Activated CD4-positive, CD25-positive, alpha-beta regulatory T cell (primary cell): ENCODE data around the gene HOXA11.

Source experiments
- DNase-seq, 4 experiments: peaks; one replicate each; lab custom pipeline; 2025; lab: John Stamatoyannopoulos, UW

Gene HOXA11

GRCh38 chr7:27192546-27193334, 7.7 kb upstream of the HOXA11 start:
- no peak for DNase-seq

GRCh38 chr7:27191833-27192545, 7.0 kb upstream of the HOXA11 start:
- no peak for DNase-seq

- no peak for DNase-seq
These were observed 6.2 kb upstream of the HOXA11 start for GRCh38 chr7:27191161-27191731.

GRCh38 chr7:27189997-27190748, 5.1 kb upstream of the HOXA11 start:
- DNase-seq: no peak

- DNase-seq: no peak
These were observed 4.4 kb upstream of the HOXA11 start for GRCh38 chr7:27189295-27189996.

GRCh38 chr7:27188386-27189294, 3.6 kb upstream of the HOXA11 start:
- peak in 1 of 4 experiments; percentile 27 for DNase-seq

DNA sequence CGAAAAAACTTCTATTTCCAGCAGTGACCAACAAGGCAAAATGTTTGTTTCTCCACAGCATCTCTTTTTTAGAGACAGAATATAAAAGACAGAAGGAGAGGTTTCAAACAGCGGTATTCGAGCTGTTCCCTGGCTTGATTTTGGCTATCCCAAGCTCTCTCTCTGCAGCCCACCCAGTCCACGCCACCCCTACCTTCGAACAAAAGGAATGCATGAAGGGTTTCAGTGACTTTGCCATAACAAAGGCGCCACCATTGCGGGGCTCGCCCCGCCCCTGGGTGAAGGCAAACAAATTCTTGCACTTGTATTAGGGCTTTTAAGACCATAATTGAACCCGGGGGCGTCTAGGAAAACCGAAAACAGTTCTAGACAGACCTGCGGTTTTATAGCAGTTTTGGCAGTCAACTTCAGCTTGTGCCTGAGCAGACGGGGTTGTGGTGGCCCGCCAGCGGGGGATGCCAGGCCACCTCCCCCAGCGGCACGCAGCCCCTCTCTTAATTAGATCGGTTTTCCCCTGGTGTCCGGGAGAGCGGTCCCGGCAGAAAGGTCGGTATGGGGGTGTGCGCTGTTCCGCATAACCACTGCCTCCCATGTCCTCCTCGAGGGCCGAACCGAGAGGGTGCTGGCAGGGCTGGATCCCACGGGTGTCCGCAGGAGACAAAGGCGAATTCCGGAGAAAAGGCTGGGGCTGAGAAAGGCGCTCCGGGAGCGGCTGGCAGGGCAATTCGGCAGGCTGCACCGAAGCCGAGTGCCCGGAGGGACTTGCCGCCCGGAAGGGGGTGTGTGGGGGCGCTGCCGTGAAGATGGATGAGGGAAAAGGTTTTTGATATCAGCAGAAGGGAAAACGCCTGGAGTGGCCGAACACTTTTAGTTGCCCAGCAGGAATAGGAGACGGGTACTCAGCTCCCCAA, 2.7 kb upstream of the HOXA11 start:
- DNase-seq: no peak

GRCh38 chr7:27186668-27187474, 1.8 kb upstream of the HOXA11 start:
- no peak for DNase-seq

DNA sequence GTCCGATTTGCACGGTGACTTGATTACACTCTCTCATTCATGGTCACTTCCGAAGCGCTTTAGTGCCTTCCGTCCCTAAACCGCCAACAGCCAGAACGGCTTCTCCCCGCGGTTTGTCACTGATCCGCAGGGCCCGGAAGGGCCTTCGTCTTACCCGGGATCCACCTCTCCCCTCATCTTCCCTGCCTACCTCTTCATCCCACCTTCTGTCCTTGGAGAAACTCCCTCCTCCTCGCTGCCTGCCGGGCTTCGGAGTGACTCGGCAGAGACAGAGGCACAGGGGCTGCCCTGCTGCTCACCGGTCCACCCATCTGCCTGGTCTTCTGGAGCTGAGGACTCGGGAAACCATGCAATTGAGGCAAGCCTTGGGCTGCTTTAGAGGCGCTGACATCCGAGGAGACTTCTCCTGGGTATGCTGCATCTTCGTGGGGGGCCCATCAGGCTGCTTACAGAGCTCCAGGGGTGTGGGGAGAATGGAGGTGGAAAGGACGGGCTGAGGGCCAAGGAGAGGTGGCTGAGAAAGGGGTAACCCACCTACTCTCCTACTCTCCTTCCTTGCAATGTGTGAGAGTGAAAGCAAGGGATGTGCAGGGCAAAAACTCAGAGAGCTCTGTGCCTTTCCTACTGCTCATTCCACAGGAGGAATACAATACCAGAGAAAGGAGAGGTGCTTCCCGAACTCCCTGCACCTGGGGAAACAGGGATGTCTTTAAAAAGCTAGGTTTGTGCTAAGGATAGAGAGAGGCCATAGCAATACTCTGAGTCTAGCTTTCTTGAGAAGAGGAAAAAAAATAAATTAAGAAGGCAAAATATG, 1.0 kb upstream of the HOXA11 start:
- no peak for DNase-seq

DNA sequence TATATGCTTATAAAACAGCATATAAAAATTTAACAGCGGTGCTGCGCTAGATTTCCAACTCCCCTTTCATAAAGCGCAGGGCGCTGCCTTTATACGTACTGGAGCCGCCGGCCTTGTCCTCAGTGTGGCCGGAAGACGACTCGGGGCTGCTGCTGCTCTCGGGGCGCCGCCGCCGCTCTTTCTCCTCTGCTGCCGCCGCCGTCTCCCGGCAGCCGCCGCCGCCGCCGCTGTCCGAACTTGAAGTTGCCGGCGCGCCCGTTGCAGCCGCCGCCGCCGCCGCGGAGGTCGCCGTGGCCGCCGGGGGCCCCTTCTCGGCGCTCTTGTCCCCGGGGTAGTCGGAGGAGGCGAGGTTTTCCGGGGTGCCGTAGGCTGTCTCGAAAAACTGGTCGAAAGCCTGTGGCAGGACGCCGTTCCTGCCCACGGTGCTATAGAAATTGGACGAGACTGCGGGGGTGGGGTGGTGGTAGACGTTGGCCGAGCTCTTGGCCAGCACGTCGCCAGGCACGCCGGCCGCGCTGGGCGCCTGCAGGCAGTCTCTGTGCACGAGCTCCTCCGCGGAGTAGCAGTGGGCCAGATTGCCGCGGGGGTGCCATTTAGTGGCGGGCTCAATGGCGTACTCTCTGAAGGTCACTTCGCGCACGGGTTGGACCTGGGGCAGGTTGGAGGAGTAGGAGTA, 557 bp downstream of the HOXA11 start:
- DNase-seq: no peak

DNA sequence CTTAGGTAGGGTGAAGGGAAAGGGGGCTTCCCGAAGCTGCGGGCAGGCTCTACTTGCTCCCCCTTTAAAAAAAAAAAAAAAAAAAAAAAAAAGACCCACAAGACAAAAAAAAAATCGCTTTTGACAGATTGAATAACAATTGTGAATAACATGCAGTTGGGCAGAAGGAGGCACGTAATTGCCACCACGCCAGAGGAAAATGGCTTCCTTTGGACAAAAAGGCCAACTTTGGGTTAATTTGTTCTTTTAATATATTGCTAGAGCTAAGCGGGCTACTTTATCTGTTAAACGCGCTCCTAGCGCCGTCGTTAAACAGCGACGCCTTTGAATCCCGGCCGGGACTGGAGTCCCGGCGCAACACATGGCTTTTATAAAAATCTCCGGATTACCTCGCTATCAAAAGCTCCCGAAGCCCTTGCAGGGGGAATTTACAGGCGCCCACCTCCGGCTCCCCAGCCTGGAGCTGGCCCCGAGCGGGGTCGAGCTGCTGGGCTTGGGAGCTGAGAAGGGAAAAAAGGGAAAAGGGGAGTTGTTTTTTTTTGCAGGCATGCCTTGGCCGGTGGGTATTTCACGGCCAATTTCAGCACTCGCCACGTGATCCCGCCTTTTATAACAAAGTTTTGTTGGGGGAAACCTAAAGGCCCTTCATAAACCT, 1.2 kb downstream of the HOXA11 start:
- no peak for DNase-seq

- DNase-seq: no peak
These were observed 2.0 kb downstream of the HOXA11 start for GRCh38 chr7:27182861-27183681.

GRCh38 chr7:27182285-27182841, 2.7 kb downstream of the HOXA11 start:
- DNase-seq: no peak

GRCh38 chr7:27181795-27182275, 3.2 kb downstream of the HOXA11 start:
- DNase-seq: no peak
